Neural cell (in vitro differentiated cells): Measurements from ENCODE around the gene NNT. TPM values are rescaled to one million over a fixed set of nuclear protein-coding genes. Genes with fewer than 3 reads are reported as not detected.
"Not testable (repeated sequence)": the region's sequence is repeated elsewhere in the genome, so short reads cannot be mapped to it uniquely, and the experiment has no call there.

ENCODE experiments used
- H2AFZ ChIP-seq: fragments of 200-600, 300-800 bp; sonication (generic), shearing (Covaris generic); 2 replicates; pipeline ENCODE4 v1.6.0; 2014; ENCODE audit warnings: low read depth, mild to moderate bottlenecking, antibody characterized with exemption, low read length, moderate library complexity
- H3F3A ChIP-seq: fragments of 200-600 bp; shearing (Covaris generic); 2 replicates; pipeline ENCODE4 v1.6.1; 2016; ENCODE audit warnings: mild to moderate bottlenecking, moderate library complexity, mixed read lengths, antibody characterized with exemption, low read length; ENCODE audit not compliant: insufficient read depth, poor library complexity, severe bottlenecking
- H3K27ac ChIP-seq: fragments of 200-600, 300-800 bp; sonication (generic), shearing (Covaris generic); 2 replicates; pipeline ENCODE4 v1.5.1; 2014; ENCODE audit warnings: mild to moderate bottlenecking, low read length, moderate library complexity
- H3K27me3 ChIP-seq: fragments of 300-800, 200-600 bp; sonication (generic), shearing (Covaris generic); 2 replicates; pipeline ENCODE4 v1.6.0; 2014; ENCODE audit warnings: mild to moderate bottlenecking, low read depth, low read length, moderate library complexity; ENCODE audit not compliant: insufficient read depth
- H3K36me3 ChIP-seq: fragments of 300-800, 200-600 bp; sonication (generic), shearing (Covaris generic); 2 replicates; pipeline ENCODE4 v1.5.1; 2014; ENCODE audit warnings: mild to moderate bottlenecking, antibody characterized with exemption, low read length, moderate library complexity; ENCODE audit not compliant: insufficient read depth
- H3K4me2 ChIP-seq: fragments of 300-800, 200-600 bp; sonication (generic), shearing (Covaris generic); 2 replicates; pipeline ENCODE4 v1.6.0; 2014; ENCODE audit warnings: mild to moderate bottlenecking, low read length
- H3K4me3 ChIP-seq: fragments of 300-800, 200-600 bp; sonication (generic), shearing (Covaris generic); 2 replicates; pipeline ENCODE4 v1.5.1; 2014; ENCODE audit warnings: mild to moderate bottlenecking, low read length, moderate library complexity
- H3K79me2 ChIP-seq: fragments of 200-600 bp; shearing (Covaris generic); replicated peaks from 2 replicates; pipeline ENCODE4 v1.6.0; 2014; ENCODE audit warnings: mild to moderate bottlenecking, low read length, moderate library complexity; ENCODE audit not compliant: insufficient read depth
- H3K9ac ChIP-seq: fragments of 300-800, 200-600 bp; sonication (generic), shearing (Covaris generic); 2 replicates; pipeline ENCODE4 v1.6.1; 2016; ENCODE audit warnings: mild to moderate bottlenecking, low read length, mixed read lengths
- H3K9me2 ChIP-seq: fragments of 200-600 bp; shearing (Covaris generic); 2 replicates; pipeline ENCODE4 v1.6.1; 2016; ENCODE audit warnings: mild to moderate bottlenecking, low read length, mixed read lengths; ENCODE audit not compliant: insufficient read depth
- H3K9me3 ChIP-seq: fragments of 200-600, 300-800 bp; sonication (generic), shearing (Covaris generic); 2 replicates; pipeline ENCODE4 v1.6.1; 2016; ENCODE audit warnings: mild to moderate bottlenecking, mixed run types, low read length, moderate library complexity, mixed read lengths
- H4K20me1 ChIP-seq: fragments of 200-600 bp; shearing (Covaris generic); 2 replicates; pipeline ENCODE4 v1.6.1; 2016; ENCODE audit warnings: mild to moderate bottlenecking, mixed run types; ENCODE audit not compliant: insufficient read depth
- CTCF ChIP-seq: fragments of 450-650 bp; IDR thresholded peaks from 2 replicates; pipeline ENCODE4 v1.5.1; 2014; ENCODE audit warnings: antibody characterized with exemption, mild to moderate bottlenecking, moderate library complexity; ENCODE audit not compliant: poor library complexity, severe bottlenecking
- EP300 ChIP-seq: fragments of 450-650 bp; conservative IDR thresholded peaks from 2 replicates; pipeline ENCODE4 v1.6.1; 2014; ENCODE audit warnings: antibody characterized with exemption, mild to moderate bottlenecking, moderate library complexity; ENCODE audit not compliant: poor library complexity, severe bottlenecking
- EZH2 ChIP-seq: fragments of 200-600, 300-800 bp; shearing (Covaris generic), sonication (generic); IDR thresholded peaks from 2 replicates; pipeline ENCODE4 v1.6.1; 2014; ENCODE audit warnings: antibody characterized with exemption, low read length, borderline replicate concordance, mild to moderate bottlenecking; ENCODE audit not compliant: insufficient read depth, poor library complexity, severe bottlenecking
- MXI1 ChIP-seq: fragments of 450-650 bp; conservative IDR thresholded peaks from 2 replicates; pipeline ENCODE4 v1.6.1; 2014; ENCODE audit warnings: antibody characterized with exemption, mild to moderate bottlenecking; ENCODE audit not compliant: poor library complexity, severe bottlenecking
- POLR2AphosphoS5 ChIP-seq: IDR thresholded peaks from 2 replicates; pipeline ENCODE4 v1.6.1; 2012
- RAD21 ChIP-seq: fragments of 450-650 bp; conservative IDR thresholded peaks from 2 replicates; pipeline ENCODE4 v1.6.1; 2014; ENCODE audit warnings: antibody characterized with exemption, mild to moderate bottlenecking, moderate library complexity
- SMC3 ChIP-seq: fragments of 450-650 bp; conservative IDR thresholded peaks from 2 replicates; pipeline ENCODE4 v1.6.1; 2014; ENCODE audit warnings: antibody characterized with exemption, mild to moderate bottlenecking, moderate library complexity; ENCODE audit not compliant: poor library complexity
- TAF1 ChIP-seq: IDR thresholded peaks from 2 replicates; pipeline ENCODE4 v1.6.1; 2012; ENCODE audit warnings: low read depth
- polyA plus RNA-seq: library from polyadenylated mRNA; depleted of rRNA; stranded (reverse); fragments of >200 nt; gene quantifications from 2 replicates; pipeline ENCODE4 v1.2.3, GENCODE V29; 2014
- TF ChIP-seq, protein P1 (sequence below): IDR thresholded peaks from 2 replicates; pipeline ENCODE4 v1.6.1; 2012; ENCODE audit warnings: borderline replicate concordance

The NNT gene
- polyA plus RNA-seq, 1 donor from 2014 or later = 120 TPM

DNA sequence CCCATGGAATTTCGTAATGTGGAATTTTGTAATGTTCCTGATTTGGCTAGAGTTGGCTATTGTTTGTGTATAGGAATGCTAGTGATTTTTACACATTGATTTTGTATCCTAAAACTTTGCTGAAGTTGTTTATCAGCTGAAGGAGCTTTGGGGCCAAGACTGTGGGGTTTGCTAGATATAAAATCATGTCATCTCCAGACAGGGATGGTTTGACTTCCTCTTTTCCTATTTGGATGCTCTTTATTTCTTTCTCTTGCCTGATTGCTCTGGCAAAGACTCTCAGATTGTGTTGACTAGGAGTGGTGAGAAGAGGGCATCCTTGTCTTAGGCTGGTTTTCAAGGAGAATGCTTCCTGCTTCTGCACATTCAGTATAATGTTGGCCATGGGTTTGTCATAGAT lies 91.0 kb downstream of the NNT start:
- Histone ChIP-seq H3K79me2 (no peaks in the 10 kb centered on the region), H2AFZ (no peak overlapping the region), H3F3A (no peaks in the 10 kb centered on the region), H3K4me3 (no peak overlapping the region), H3K27ac (no peak overlapping the region), H3K27me3 (no peaks in the 10 kb centered on the region), H3K9me3 (peaks cover 6% of the 10 kb centered on the region), H3K36me3 (no peaks in the 10 kb centered on the region), H3K9ac (no peak overlapping the region), H3K4me2 (no peak overlapping the region), H3K9me2 (no peaks in the 10 kb centered on the region), H4K20me1 (no peaks in the 10 kb centered on the region)
- no peak for TF ChIP-seq EZH2
- TF ChIP-seq EP300 = no peak
- TF ChIP-seq MXI1 = no peak
- TF ChIP-seq TAF1 = no peak
- TF ChIP-seq, protein P1, sequence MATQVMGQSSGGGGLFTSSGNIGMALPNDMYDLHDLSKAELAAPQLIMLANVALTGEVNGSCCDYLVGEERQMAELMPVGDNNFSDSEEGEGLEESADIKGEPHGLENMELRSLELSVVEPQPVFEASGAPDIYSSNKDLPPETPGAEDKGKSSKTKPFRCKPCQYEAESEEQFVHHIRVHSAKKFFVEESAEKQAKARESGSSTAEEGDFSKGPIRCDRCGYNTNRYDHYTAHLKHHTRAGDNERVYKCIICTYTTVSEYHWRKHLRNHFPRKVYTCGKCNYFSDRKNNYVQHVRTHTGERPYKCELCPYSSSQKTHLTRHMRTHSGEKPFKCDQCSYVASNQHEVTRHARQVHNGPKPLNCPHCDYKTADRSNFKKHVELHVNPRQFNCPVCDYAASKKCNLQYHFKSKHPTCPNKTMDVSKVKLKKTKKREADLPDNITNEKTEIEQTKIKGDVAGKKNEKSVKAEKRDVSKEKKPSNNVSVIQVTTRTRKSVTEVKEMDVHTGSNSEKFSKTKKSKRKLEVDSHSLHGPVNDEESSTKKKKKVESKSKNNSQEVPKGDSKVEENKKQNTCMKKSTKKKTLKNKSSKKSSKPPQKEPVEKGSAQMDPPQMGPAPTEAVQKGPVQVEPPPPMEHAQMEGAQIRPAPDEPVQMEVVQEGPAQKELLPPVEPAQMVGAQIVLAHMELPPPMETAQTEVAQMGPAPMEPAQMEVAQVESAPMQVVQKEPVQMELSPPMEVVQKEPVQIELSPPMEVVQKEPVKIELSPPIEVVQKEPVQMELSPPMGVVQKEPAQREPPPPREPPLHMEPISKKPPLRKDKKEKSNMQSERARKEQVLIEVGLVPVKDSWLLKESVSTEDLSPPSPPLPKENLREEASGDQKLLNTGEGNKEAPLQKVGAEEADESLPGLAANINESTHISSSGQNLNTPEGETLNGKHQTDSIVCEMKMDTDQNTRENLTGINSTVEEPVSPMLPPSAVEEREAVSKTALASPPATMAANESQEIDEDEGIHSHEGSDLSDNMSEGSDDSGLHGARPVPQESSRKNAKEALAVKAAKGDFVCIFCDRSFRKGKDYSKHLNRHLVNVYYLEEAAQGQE = no peak
- TF ChIP-seq CTCF = no peak
- no peak for TF ChIP-seq SMC3
- no peak for TF ChIP-seq RAD21
- TF ChIP-seq POLR2AphosphoS5 = no peak

- not testable (repeated sequence) for H3F3A ChIP-seq, H3K36me3 ChIP-seq, H3K9me2 ChIP-seq, H3K27me3 ChIP-seq, H3K4me2 ChIP-seq, H3K9me3 ChIP-seq, H3K79me2 ChIP-seq, H3K4me3 ChIP-seq, H2AFZ ChIP-seq, H3K9ac ChIP-seq, H3K27ac ChIP-seq, H4K20me1 ChIP-seq
Measured at GRCh38 chr5:43696444-43696843, 93.5 kb downstream of the NNT start.

DNA sequence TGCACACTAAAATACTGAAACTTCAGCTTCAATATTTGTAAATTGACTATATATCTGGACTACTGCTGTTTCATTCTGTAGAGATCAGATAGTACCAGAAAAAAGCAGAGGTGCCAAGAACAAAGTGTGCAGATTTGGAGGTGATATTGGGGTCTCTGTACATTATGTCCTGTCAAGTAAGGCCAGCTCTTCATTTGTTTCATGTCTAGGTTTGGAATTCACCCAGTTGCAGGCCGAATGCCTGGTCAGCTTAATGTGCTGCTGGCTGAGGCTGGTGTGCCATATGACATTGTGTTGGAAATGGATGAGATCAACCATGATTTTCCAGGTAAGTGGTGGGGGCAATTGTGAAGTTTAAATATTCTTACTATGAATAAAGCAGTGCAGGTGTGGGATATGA lies 96.9 kb downstream of the NNT start:
- H3F3A ChIP-seq = no peaks in the 10 kb centered on the region
- H3K9me3 ChIP-seq = peaks cover 6% of the 10 kb centered on the region
- TF ChIP-seq CTCF = no peak
- no peak overlapping the region for H3K9ac ChIP-seq
- H4K20me1 ChIP-seq = no peaks in the 10 kb centered on the region
- H3K4me2 ChIP-seq = no peak overlapping the region
- no peaks in the 10 kb centered on the region for H3K9me2 ChIP-seq
- no peak overlapping the region for H3K27ac ChIP-seq
- H3K79me2 ChIP-seq = no peaks in the 10 kb centered on the region
- no peak overlapping the region for H2AFZ ChIP-seq
- H3K36me3 ChIP-seq = no peaks in the 10 kb centered on the region
- H3K27me3 ChIP-seq = no peaks in the 10 kb centered on the region
- no peak overlapping the region for H3K4me3 ChIP-seq
